Activated CD4-positive, CD25-positive, alpha-beta regulatory T cell treated with anti-CD3 and anti-CD28 coated beads, Interleukin-2, amount 50 U/mL, for 72 hours (primary cell): Measurements from ENCODE around the gene KLRK1.
"Not testable (repeated sequence)": the region's sequence is repeated elsewhere in the genome, so short reads cannot be mapped to it uniquely, and the experiment has no call there.

Experiments
- DNase-seq: peaks from one replicate; pipeline ENCODE4 v3.0.0; 2021

Gene KLRK1

DNA sequence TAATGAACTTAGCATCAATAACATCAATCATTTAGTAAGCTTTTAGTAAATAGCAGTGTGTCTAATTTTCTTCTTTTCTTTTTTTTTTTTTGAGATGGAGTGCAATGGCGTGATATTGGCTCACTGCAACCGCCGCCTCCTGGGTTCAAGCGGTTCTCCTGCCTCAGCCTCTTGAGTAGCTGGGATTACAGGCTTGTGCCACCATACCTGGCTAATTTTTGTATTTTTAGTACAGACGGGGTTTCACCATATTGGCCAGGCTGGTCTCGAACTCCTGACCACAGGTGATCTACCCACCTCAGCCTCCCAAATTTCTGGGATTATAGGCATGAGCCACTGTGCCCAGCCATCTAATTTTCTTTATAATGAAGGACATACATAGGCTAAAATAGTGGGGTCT is 2.3 kb downstream of the KLRK1 start:
- not testable (repeated sequence) for DNase-seq

GRCh38 chr12:10386857-10387256 is 3.0 kb downstream of the KLRK1 start:
- DNase-seq = no peak

- DNase-seq = no peak
These were observed 4.7 kb downstream of the KLRK1 start for GRCh38 chr12:10385166-10385613.

DNA sequence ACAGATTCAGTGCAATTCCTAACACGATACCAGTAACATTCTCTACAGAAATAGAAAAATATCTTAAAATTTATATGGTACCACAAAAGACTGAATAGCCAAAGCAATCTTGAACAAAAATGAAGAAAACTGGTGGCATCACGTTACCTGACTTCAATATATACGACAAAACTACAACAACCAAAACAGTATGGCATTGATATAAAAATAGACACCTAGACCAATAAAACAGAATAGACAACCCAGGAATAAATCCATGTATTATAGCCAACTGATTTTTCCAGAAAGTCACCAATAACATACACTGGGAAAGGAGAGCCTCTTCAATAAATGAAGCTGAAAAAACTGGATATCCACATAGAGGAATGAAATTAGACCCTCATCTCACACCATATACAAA is 5.7 kb downstream of the KLRK1 start:
- DNase-seq = no peak

GRCh38 chr12:10381928-10382628 is 7.8 kb downstream of the KLRK1 start:
- DNase-seq = no peak

DNA sequence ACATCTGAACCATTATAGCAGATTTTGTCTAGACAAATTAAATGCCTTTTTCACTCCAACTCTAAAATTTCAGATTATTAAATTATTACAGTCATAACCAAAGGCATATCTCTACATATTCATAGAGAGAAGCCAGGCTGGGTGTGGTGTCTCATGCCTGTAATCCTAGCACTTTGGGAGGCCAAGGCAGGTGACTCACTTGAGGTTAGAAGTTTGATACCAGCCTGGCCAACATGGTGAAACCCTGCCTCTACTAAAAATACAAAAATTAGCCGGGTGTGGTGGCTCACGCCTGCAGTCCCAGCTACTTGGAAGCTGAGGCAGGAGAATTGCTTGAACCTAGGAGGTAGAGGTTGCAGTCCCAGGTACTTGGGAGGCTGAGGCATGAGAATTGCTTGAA is 11.1 kb downstream of the KLRK1 start:
- not testable (repeated sequence) for DNase-seq

DNA sequence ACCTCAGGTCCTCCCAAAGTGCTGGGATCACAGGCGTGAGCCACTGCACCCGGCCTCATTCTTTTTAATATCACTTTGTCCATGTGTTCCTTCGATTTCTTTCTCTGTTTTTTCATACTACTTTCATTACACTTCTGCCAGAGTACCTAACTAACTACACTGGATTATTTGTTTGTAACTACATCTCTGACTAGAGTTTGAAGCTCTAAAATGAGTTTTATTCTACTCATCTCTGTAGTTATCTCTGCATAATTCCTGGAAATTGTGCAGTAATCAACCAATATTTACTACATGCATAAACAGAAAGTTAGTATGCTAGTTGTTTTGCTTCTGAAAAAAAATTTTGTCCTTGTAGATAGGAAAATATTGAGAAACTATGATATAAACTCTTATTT is 15.2 kb downstream of the KLRK1 start:
- no peak for DNase-seq

- no peak for DNase-seq
These were observed 17.3 kb downstream of the KLRK1 start for GRCh38 chr12:10372559-10372958.

GRCh38 chr12:10371893-10372535 is 17.8 kb downstream of the KLRK1 start:
- not testable (repeated sequence) for DNase-seq

DNA sequence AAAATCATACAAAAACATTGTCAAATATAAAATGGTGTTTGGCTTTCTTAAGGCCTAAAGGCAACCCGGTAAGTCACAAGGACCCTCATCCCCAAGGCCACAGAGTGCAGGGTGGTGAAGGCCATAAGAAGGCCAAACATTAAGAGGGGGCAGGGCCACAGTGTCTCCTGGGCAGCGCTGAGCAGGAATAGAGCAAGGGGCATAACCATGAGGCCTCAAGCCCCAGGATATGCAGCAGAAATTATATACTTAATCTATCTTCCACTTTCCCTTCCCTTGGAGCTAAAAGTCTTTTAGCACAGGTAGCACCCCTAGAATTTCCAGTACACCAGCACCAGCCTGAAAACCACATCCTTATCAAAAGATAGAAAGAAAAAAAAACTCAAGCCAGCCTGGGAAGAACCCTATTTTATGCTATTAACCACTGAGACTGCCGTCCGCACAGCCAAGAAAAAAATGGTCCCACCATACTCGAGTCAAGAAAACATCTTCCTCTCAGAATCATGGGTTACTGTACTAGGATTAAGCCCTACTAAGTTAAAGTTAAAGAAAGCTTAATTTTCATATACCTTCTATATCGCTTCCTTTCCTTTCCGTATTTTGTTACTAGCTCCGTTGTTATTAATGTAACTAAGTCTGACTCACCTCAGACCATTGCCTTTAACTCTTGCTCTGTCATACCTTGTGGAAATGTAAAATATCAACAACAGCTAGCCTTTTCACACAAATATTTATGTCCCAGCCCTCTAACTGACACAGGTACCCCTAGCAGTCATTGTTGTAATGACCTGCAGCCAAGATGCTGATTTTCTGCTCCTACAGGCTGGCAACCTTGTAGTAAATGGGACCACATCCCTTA is 20.1 kb downstream of the KLRK1 start:
- no peak for DNase-seq

DNA sequence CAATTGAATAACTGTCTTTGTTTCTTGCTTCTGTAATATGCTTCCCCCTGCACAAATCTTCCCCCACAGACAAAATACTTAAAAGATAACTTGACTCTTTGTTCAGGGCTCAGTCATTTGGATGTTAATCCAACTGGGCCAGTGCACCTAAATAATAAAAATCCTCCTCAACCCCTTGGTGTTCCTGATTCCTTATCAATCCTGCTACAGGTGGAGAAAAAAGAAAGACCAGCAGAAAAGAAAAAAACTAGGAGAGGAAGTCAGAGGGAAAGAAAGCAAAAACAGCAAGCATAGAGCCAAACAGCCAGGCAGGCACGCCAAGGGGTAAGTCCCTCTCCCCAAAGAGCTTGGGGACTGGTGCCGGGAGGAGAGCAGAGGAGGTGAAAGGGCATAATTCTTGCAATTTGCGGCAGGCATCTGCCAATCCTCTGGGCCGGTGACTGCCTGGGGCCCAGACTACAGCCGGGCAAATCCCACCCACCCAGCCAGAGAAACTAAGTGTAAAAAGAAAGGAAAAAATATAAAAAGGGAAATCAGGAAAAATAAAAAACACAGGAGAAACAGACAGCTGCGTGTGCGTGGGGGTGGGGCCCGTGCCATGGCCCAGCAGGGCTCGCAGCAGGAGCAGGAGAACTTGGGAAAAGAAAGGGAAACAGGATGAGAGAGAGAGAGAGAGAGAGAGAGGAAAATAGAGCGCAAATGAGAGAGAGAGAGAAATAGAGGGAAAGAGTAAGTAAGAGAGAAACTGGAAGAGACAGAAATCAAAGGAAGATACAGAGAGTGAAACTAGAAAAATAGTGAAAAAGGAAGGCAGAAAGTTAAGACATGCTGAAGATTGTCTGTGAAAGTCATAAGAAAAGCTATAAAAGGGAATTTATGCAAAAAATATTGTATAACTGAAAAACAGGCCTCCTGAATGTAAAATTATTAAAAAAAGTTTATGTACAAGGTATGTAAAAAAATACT is 21.4 kb downstream of the KLRK1 start:
- no peak for DNase-seq

DNA sequence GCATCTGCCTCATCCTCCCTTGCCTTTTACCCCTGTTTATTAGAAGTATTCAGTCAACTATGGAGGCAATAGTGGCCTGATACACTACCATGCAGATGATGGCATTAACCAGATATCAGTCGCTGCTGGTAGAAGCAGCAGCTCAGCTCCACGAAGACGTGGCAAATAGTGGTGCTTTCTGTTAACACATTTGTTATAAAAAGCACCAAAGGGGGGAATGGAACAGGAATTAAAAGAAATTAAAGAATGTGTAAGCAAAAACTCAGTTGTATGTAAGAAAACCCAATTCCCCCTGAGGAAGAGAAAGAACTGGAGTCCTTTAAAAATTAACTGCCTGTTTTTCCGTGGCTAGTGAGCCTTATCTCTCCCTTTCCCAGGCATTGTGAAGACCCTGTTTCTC is 22.1 kb downstream of the KLRK1 start:
- DNase-seq = not testable (repeated sequence)

GRCh38 chr12:10366875-10367274 is 23.0 kb downstream of the KLRK1 start:
- DNase-seq = no peak

GRCh38 chr12:10365696-10366405 is 24.0 kb downstream of the KLRK1 start:
- no peak for DNase-seq

DNA sequence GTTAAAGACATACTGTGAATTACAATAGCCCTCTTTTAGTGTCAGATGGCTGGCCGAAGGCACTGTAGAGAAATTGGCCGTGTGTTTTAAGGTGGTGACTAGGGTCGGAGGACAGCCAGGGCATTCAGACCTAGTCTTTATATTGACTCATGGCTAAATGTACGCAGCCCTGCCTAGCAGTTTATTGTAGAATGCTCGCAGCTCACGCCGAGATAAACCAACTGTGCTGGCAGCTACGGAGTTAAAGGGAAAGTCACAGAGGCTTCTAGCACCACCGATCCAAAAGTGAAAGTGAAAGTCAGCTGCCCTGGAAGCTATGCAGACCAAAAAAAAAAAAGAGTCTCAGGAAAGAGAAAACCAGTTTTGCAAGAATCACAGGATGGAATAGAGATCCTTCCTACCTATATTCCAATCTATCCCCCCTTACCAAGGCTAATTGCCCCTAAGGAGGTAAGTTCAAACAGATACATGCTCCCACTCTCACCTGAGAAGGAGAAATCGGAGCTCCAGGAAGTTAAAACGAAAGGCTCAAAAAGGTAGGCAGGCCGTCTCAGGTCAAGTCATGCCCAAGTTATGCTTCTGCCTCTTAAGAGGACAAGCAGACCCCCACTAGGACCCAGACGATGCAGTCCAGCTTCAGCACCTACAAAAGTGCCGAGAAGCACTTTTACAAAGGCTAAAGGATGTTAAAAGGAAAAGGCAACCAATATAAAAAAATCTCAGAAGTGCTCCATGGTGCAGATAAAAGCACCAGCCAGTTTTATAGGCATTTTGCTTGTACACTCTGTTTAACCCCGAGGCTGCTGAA is 24.8 kb downstream of the KLRK1 start:
- DNase-seq = peak; percentile 41

DNA sequence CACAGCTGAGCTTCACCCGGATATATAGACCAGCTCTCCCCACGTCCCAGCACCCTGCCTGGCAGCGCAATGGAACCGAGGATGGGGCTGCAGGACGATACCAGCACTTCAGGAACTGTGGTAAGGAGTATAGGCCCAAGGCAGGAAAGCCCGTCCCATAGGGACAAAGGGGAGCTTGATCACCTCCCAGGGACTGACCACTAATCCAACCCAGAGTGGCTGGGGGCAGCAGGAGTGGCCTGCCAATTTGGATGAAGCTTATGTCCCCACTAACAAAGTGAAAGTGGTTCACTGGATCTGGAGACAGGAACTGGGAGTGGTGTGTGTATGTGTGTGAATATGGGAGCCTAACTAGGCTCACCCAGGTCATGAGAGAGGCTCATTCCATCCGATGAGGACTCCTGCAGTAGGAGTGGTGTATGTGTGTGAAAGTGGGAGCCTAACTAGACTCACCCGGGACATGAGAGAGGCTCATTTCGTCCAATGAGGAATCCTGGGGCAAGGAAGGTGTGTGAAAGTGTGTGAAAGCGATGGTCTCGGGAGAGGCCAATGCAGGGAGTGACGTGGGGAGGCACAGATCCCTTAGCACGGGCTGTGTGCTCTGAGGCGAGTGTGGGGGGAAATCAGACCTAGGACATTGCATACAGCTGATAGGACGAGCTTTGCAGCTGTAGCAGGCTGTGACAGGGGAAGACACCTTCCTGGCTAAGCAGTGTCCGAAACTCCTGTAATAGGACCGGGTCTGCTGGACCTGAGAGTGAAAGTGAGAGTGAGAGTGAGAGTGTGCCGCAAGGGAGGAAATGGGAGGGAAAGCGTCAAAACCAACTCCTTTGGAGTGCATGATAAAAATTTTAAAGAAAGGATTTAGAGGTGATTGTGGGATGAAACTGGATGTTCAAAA is 25.7 kb downstream of the KLRK1 start:
- no peak for DNase-seq

DNA sequence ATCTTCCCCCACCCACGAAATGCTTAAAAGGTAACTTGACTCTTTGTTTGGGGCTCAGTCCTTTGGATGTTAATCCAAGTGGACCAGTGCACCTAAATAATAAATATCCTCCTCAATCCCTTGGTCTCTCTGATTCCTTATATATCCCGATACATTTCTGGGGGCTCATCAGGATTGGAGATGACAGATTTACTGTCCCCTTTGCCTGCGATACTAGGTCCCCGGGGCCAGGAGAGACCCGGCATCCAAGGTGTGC is 26.3 kb downstream of the KLRK1 start:
- no peak for DNase-seq

DNA sequence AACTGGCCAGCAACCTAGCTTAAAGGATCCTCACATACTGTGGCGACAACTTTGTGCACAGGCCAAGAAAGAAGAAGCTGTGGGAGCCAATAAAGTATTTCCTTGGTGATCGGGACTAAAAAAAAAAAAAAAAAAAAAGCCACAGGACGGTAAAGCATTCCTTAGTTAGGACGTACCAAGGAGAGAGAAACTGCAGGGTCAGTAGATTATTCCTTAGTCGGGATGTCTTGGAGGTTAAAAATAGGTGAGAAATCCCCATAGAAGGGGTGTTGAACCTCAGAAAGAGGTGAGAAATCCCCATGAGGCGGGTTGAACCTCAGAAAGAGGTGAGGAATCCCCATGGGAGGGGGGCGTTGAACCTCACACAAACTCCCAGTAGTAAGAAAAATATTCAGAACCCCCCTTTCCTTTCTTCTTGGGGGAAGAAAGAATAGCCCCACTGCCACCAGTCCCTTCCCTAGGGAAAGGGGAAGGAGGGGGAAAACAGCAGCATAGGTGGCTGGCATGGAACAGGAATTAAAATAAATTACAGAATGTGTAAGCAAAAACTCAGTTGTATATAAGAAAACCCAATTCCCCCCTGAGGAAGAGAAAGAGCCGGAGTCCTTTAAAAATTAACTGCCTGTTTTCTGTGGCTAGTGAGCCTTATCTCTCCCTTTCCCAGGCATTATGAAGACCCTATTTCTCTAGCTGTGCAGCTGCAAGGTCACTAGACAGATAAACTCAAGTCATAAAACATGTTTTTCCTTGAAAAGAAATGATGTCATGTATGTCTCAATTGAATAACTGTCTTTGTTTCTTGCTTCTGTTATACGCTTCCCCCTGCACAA is 26.8 kb downstream of the KLRK1 start:
- DNase-seq = no peak

DNA sequence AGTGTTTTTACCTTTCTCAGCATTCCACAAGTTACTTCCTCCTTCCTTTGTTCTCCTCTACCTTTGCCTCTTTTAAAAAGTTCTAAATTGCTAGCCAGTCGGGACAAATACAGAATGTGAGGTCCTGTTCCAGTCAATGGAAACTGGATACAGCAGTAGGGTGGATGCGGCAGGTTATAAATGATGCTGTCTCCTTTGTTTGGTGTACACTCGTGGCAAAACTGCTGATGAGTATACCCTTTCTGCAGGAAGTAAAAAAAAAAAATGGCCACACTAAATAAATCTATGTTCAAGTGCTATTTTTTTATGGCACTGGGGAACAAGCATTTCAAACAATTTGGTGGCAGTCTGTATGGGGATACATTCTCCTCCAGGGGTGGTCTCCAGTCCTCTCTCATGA is 27.5 kb downstream of the KLRK1 start:
- DNase-seq = no peak
